ENCODE results near the gene SPPL2B. TPM values are rescaled to one million over a fixed set of nuclear protein-coding genes. Genes with fewer than 3 reads are reported as not detected.

SPPL2B gene
- total and polyA plus RNA-seq, 9 of the 15 experiments (the other 6 are each of a cell fraction or from before 2014, with no cell fraction given), result 0.20 to 81.2 (median 15.1) TPM

- TF ChIP-seq PKNOX1 (IDR thresholded peaks at IDR 0.05), result peak; percentile 50
- peak; percentile 34; the same call in 1 of the 2 replicates for TF ChIP-seq POLR2AphosphoS5 (IDR thresholded peaks at IDR 0.05; ENCODE audit: control insufficient read depth, insufficient read depth, low read depth, low read length)
- no peak for TF ChIP-seq SRSF1 (IDR thresholded peaks at IDR 0.05; ENCODE audit: low read depth, low read length)
- TF ChIP-seq E2F5 (CRISPR knock-in tag; IDR thresholded peaks at IDR 0.05), result no peak
- TF ChIP-seq NR0B1 (IDR thresholded peaks at IDR 0.05; ENCODE audit: partially characterized antibody), result no peak
- no peak for TF ChIP-seq ZKSCAN3 (CRISPR knock-in tag; IDR thresholded peaks at IDR 0.05)
- no peak for TF ChIP-seq JUN (IDR thresholded peaks at IDR 0.05; ENCODE audit: borderline replicate concordance, low read depth, low read length)
- no peak for TF ChIP-seq JUN (CRISPR knock-in tag; IDR thresholded peaks at IDR 0.05; ENCODE audit: borderline replicate concordance)
- 0 out of 2 replicates have a peak, but pooled peaks have one; percentile 35 for TF ChIP-seq ELF2 (CRISPR knock-in tag; IDR thresholded peaks at IDR 0.05)
- TF ChIP-seq CHAMP1 (IDR thresholded peaks at IDR 0.05), result no peak
Measured at GRCh38 chr19:2327773-2328400, 597 bp upstream of the SPPL2B start (continued).

All from K562 (cell line).